ENCODE measurements around the gene TRMT10C. TPM values are rescaled to one million over a fixed set of nuclear protein-coding genes. Genes with fewer than 3 reads are reported as not detected.
"Not testable (repeated sequence)": the region's sequence is repeated elsewhere in the genome, so short reads cannot be mapped to it uniquely, and the experiment has no call there.

TRMT10C gene
- total RNA-seq, 1 experiment from 2014 or later, result 35.0 TPM

DNA sequence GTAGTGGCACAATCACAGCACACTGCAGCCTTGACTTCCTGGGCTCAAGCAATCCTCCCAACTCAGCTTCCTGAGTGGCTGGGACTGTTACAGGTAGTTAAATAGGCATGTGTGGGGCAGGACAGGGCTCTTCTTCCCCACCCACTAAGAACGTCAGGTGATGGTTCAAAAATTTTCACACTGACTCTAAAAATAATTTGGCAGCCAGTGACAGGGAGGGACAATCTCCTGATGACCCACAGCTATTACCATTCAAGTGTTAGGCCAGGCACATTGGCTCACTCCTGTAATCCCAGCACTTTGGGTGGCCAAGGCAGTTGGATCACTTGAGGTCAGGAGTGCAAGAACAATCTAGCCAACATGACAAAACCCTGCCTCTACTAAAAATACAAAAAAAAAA lies 12.2 kb upstream of the TRMT10C start:
- in situ Hi-C loops (cut with HindIII; ENCODE audit: low pct_unique_long_range_greater_than_20kb, low sequenced_read_pairs), result no loop called here
- Histone ChIP-seq H3K4me1 (ENCODE audit: control insufficient read depth, insufficient read depth, low read length) (no peaks in the 10 kb centered on the region), H3K4me3 (ENCODE audit: low read depth in 2 of 2, low read length in 2 of 2) (no peak overlapping the region), H3K27ac (ENCODE audit: low read length) (no peak overlapping the region), H3K9me3 (ENCODE audit: control insufficient read depth, insufficient read depth, low read depth, low read length) (no peaks in the 10 kb centered on the region), H3K27me3 (ENCODE audit: control insufficient read depth, insufficient read depth, low read length) (no peaks in the 10 kb centered on the region; the same call in 1 of the 2 replicates), H3K36me3 (ENCODE audit: control insufficient read depth, insufficient read depth, low read length) (no peaks in the 10 kb centered on the region)
- intact Hi-C loops (cut with micrococcal nuclease; ENCODE audit: unreplicated experiment), result no loop called here
- ChIA-PET CTCF (interaction anchor here (0.7 kb wide), 1 partner anchor 12 kb away, joined by 3 read pairs; no protein-coding TSS in a partner anchor), POLR2A (no interaction called here)
- ATAC-seq, result no peak
- TF ChIP-seq REST (IDR thresholded peaks at IDR 0.05; ENCODE audit: insufficient read depth in 1 of 2, low read depth in 2 of 2, low read length in 1 of 2), result no peak
- no TSS peak for BruUV-seq (replicated peaks)
- no peak for DNase-seq (ENCODE audit: low read depth, low spot score)

GRCh38 chr3:101551359-101552081 lies 10.1 kb upstream of the TRMT10C start:
- H3K27ac ChIP-seq (ENCODE audit: low read length); BruUV-seq (replicated peaks); H3K4me3 ChIP-seq (ENCODE audit: low read depth in 2 of 2, low read length in 2 of 2); CTCF ChIA-PET; ATAC-seq; in situ Hi-C loops (cut with HindIII; ENCODE audit: low pct_unique_long_range_greater_than_20kb, low sequenced_read_pairs); intact Hi-C loops (cut with micrococcal nuclease; ENCODE audit: unreplicated experiment); H3K27me3 ChIP-seq (ENCODE audit: control insufficient read depth, insufficient read depth, low read length); H3K4me1 ChIP-seq (ENCODE audit: control insufficient read depth, insufficient read depth, low read length); POLR2A ChIA-PET; DNase-seq (ENCODE audit: low read depth, low spot score); H3K36me3 ChIP-seq (ENCODE audit: control insufficient read depth, insufficient read depth, low read length); H3K9me3 ChIP-seq (ENCODE audit: control insufficient read depth, insufficient read depth, low read depth, low read length): not testable (repeated sequence)

DNA sequence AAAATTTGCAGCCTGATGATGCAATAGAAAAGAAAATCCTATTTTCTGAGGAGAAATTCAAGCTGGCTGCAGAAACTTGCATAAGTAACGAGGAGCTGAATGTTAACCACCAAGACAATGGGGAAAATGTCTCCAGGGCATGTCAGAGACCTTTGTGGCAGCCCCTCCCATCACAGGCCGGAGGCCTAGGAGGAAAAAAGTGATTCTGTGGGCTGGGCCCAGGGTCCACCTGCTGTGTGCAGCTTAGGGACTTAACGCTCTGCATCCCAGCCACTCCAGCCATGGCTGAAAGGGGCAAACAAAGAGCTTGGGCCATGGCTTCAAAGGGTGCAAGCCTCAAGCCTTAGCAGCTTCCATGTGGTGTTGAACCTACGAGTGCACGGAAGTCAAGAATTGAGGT lies 8.3 kb upstream of the TRMT10C start:
- ATAC-seq; H3K27me3 ChIP-seq (ENCODE audit: control insufficient read depth, insufficient read depth, low read length); POLR2A ChIA-PET; H3K27ac ChIP-seq (ENCODE audit: low read length); H3K36me3 ChIP-seq (ENCODE audit: control insufficient read depth, insufficient read depth, low read length); BruUV-seq (replicated peaks); DNase-seq (ENCODE audit: low read depth, low spot score); CTCF ChIA-PET; intact Hi-C loops (cut with micrococcal nuclease; ENCODE audit: unreplicated experiment); H3K9me3 ChIP-seq (ENCODE audit: control insufficient read depth, insufficient read depth, low read depth, low read length); in situ Hi-C loops (cut with HindIII; ENCODE audit: low pct_unique_long_range_greater_than_20kb, low sequenced_read_pairs); H3K4me1 ChIP-seq (ENCODE audit: control insufficient read depth, insufficient read depth, low read length); H3K4me3 ChIP-seq (ENCODE audit: low read depth in 2 of 2, low read length in 2 of 2): not testable (repeated sequence)

DNA sequence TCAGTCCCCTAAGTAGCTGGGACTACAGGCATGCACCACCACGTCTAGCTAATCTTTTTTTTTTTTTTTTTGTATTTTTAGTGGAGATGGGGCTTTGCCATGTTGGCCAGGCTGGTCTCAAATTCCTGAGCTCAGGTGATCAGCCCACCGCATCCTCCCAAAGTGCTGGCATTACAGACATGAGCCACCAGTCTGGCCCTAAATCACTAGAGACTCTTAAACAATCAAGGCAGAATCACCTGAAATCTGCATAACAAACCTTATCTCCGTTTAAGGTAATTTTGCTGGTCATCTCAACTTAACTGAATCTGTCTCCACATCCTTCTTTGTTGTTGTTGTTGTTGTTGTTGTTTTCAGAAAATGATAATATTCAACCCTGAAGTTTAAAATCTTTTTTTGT lies 5.6 kb upstream of the TRMT10C start:
- POLR2A ChIA-PET, result no interaction called here
- no peaks in the 10 kb centered on the region for H3K36me3 ChIP-seq (ENCODE audit: control insufficient read depth, insufficient read depth, low read length)
- ATAC-seq, result no peak

More for the DNA sequence above, 5.6 kb upstream of the TRMT10C start:
- Histone ChIP-seq H3K4me1 (ENCODE audit: control insufficient read depth, insufficient read depth, low read length) (peaks cover 3% of the 10 kb centered on the region; the same call in 1 of the 2 replicates), H3K4me3 (ENCODE audit: low read depth in 2 of 2, low read length in 2 of 2) (no peak overlapping the region), H3K27ac (ENCODE audit: low read length) (no peak overlapping the region), H3K27me3 (ENCODE audit: control insufficient read depth, insufficient read depth, low read length) (peaks cover 5% of the 10 kb centered on the region; the same call in 1 of the 2 replicates), H3K9me3 (ENCODE audit: control insufficient read depth, insufficient read depth, low read depth, low read length) (no peaks in the 10 kb centered on the region)
- in situ Hi-C loops (cut with HindIII; ENCODE audit: low pct_unique_long_range_greater_than_20kb, low sequenced_read_pairs), result no loop called here
- CTCF ChIA-PET, result interaction anchor here (0.6 kb wide), 1 partner anchor 18 kb away, joined by 3 read pairs; the partner anchor contains the start of gene PCNP
- BruUV-seq (replicated peaks), result no TSS peak
- TF ChIP-seq REST (IDR thresholded peaks at IDR 0.05; ENCODE audit: insufficient read depth in 1 of 2, low read depth in 2 of 2, low read length in 1 of 2) (no peak), SIN3A (IDR thresholded peaks at IDR 0.05; ENCODE audit: borderline replicate concordance, insufficient read depth, low read depth, low read length) (no peak), TCF7L2 (IDR thresholded peaks at IDR 0.05; ENCODE audit: low read depth, low read length) (no peak), POLR2AphosphoS5 (IDR thresholded peaks at IDR 0.05; ENCODE audit: low read depth, low read length) (no peak)
- TF ChIP-seq, protein P1, sequence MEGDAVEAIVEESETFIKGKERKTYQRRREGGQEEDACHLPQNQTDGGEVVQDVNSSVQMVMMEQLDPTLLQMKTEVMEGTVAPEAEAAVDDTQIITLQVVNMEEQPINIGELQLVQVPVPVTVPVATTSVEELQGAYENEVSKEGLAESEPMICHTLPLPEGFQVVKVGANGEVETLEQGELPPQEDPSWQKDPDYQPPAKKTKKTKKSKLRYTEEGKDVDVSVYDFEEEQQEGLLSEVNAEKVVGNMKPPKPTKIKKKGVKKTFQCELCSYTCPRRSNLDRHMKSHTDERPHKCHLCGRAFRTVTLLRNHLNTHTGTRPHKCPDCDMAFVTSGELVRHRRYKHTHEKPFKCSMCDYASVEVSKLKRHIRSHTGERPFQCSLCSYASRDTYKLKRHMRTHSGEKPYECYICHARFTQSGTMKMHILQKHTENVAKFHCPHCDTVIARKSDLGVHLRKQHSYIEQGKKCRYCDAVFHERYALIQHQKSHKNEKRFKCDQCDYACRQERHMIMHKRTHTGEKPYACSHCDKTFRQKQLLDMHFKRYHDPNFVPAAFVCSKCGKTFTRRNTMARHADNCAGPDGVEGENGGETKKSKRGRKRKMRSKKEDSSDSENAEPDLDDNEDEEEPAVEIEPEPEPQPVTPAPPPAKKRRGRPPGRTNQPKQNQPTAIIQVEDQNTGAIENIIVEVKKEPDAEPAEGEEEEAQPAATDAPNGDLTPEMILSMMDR (IDR thresholded peaks at IDR 0.05), result no peak
- DNase-seq (ENCODE audit: low read depth, low spot score), result no peak
- intact Hi-C loops (cut with micrococcal nuclease; ENCODE audit: unreplicated experiment), result no loop called here
